ENCODE data around the gene STT3A.

Gene STT3A

GRCh38 chr11:125667151-125667550 is 74.5 kb downstream of the STT3A start:
- Histone ChIP-seq H3K4me1 (ENCODE audit: low read length) (peaks cover 4% of the 10 kb centered on the region; the same call in 1 of the 2 replicates), H3K27ac (ENCODE audit: low read length) (no peak overlapping the region), H3K27me3 (ENCODE audit: low read depth, low read length) (no peaks in the 10 kb centered on the region), H3K4me3 (ENCODE audit: low read length) (no peak overlapping the region), H3K79me2 (ENCODE audit: low read length) (peaks cover 52% of the 10 kb centered on the region), H3K4me2 (ENCODE audit: low read length) (no peak overlapping the region), H4K20me1 (ENCODE audit: insufficient read depth, low read length) (peaks cover 10% of the 10 kb centered on the region; the same call in 1 of the 2 replicates), H3K9me3 (ENCODE audit: insufficient read depth, low read length) (no peaks in the 10 kb centered on the region), H2AFZ (ENCODE audit: low read depth, low read length) (no peak overlapping the region), H3K9ac (ENCODE audit: low read length) (no peak overlapping the region), H3K36me3 (replicated peaks; ENCODE audit: low read depth, low read length) (peaks cover 55% of the 10 kb centered on the region)
- TF ChIP-seq CTCF (IDR thresholded peaks at IDR 0.05; ENCODE audit: low read depth, low read length) (no peak), EZH2phosphoT487 (IDR thresholded peaks at IDR 0.05; ENCODE audit: low read depth) (no peak)

- Histone ChIP-seq H3K27me3 (ENCODE audit: low read depth, low read length) (no peaks in the 10 kb centered on the region), H3K36me3 (replicated peaks; ENCODE audit: low read depth, low read length) (peaks cover 49% of the 10 kb centered on the region)
Observed at GRCh38 chr11:125670172-125670571, 77.5 kb downstream of the STT3A start.

GRCh38 chr11:125671561-125671960 is 78.9 kb downstream of the STT3A start:
- no peaks in the 10 kb centered on the region for H3K4me1 ChIP-seq (ENCODE audit: low read length)
- no peaks in the 10 kb centered on the region for H3K9me3 ChIP-seq (ENCODE audit: insufficient read depth, low read length)
- TF ChIP-seq EZH2phosphoT487 (IDR thresholded peaks at IDR 0.05; ENCODE audit: low read depth) (no peak), CTCF (IDR thresholded peaks at IDR 0.05; ENCODE audit: low read depth, low read length) (no peak)
- H3K27me3 ChIP-seq (ENCODE audit: low read depth, low read length), result no peaks in the 10 kb centered on the region
- H3K9ac ChIP-seq (ENCODE audit: low read length), result no peak overlapping the region
- H3K27ac ChIP-seq (ENCODE audit: low read length), result no peak overlapping the region
- peaks cover 53% of the 10 kb centered on the region for H3K36me3 ChIP-seq (replicated peaks; ENCODE audit: low read depth, low read length)
- H3K4me2 ChIP-seq (ENCODE audit: low read length), result no peak overlapping the region
- no peak overlapping the region for H2AFZ ChIP-seq (ENCODE audit: low read depth, low read length)
- H3K4me3 ChIP-seq (ENCODE audit: low read length), result no peak overlapping the region
- H4K20me1 ChIP-seq (ENCODE audit: insufficient read depth, low read length), result peaks cover 10% of the 10 kb centered on the region; the same call in 1 of the 2 replicates
- H3K79me2 ChIP-seq (ENCODE audit: low read length), result peaks cover 21% of the 10 kb centered on the region

More at GRCh38 chr11:125670172-125670571, 77.5 kb downstream of the STT3A start:
- Histone ChIP-seq H2AFZ (ENCODE audit: low read depth, low read length) (no peak overlapping the region), H3K9me3 (ENCODE audit: insufficient read depth, low read length) (no peaks in the 10 kb centered on the region), H3K9ac (ENCODE audit: low read length) (no peak overlapping the region), H3K79me2 (ENCODE audit: low read length) (peaks cover 34% of the 10 kb centered on the region), H4K20me1 (ENCODE audit: insufficient read depth, low read length) (peaks cover 10% of the 10 kb centered on the region; the same call in 1 of the 2 replicates), H3K4me1 (ENCODE audit: low read length) (no peaks in the 10 kb centered on the region), H3K4me2 (ENCODE audit: low read length) (no peak overlapping the region), H3K4me3 (ENCODE audit: low read length) (no peak overlapping the region), H3K27ac (ENCODE audit: low read length) (no peak overlapping the region)
- no peak for TF ChIP-seq EZH2phosphoT487 (IDR thresholded peaks at IDR 0.05; ENCODE audit: low read depth)
- TF ChIP-seq CTCF (IDR thresholded peaks at IDR 0.05; ENCODE audit: low read depth, low read length), result no peak
